NCI-H1105 treated with DMSO at 0.1 percent for 48 hours (cell line): ENCODE data around the gene RNU6-1.

Experiments
- DNase-seq: peaks from one replicate; lab custom pipeline; 2025; lab: John Stamatoyannopoulos, UW

Gene RNU6-1

DNA sequence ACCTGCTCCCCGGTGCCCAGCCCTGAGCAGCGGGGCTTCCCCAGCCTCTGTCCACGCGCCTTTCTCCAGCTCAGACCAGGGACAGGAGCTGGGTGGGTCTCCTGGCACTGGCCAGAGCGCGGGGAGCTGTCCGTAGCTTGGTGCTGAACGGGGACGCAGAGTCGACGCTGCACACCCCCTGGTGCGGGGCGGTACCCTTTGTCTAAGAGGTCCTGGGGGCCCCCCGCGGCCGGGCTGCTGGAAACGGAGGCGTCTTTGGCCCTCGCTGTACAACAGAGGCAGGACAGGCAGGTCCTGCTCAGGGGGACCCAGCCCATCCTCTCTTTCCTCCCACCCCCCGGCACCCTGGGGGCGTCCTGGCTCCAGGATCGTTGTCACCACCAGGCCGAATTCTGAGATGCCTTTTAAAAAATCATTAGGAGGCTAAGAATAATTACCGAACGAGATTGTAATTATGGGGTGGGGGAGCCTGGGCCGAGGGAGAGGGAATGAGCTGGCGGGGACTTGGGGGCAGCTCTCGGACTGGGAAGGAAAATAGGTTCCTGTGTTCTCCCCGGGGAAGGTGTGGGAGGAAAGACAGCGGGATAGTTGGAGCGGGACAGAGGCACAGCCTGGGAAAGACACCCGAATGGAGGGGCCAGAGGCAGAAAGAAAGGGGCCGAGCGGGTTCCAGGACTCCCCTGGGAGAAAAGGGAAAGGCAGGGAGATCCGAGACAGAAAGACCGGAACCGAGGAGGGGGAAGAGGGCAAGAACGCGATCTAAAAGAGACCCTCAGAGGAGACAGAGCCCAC is 18.7 kb downstream of the RNU6-1 start:
- no peak for DNase-seq

DNA sequence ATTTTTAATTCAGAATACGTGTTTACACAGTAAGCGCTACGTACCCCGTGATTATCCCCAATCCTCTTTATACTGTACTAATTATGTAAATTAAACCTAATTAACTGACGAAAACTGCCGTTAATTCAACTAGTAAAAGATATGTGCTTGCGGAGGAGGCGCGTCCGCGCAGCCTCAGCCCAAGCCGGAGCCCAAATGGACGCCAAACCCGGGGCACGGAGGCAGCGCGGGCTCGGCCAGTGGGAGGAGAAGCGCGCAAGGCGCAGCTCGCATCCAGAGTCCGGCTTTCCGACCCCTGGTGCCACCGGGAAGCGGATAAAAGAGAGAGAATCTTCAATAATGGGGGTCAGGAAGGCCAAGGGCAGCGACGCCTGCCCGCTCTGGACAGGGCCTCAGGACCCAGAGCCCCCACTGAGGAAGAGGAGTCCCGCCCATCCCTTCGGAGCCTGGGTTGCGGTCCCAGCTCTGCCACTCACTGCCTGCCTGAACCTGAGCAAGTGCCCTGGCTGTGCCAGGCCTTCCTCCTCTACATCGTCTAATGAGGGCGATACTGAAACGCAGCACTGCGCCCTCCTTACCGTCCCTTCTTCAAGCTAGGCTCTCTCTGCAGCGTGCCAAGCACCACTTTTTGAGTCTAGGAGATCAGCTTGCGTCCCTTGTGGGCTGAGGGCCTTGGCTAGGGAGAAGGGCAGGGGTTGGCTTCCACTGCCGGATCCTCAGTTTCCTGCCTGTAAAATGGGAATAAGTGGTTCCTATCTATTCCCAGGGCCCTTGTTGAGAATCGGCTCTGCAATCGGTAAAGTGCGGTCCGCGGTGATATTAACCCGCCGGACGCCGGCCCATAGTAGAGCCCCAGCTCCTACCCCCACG is 19.5 kb downstream of the RNU6-1 start:
- no peak for DNase-seq

DNA sequence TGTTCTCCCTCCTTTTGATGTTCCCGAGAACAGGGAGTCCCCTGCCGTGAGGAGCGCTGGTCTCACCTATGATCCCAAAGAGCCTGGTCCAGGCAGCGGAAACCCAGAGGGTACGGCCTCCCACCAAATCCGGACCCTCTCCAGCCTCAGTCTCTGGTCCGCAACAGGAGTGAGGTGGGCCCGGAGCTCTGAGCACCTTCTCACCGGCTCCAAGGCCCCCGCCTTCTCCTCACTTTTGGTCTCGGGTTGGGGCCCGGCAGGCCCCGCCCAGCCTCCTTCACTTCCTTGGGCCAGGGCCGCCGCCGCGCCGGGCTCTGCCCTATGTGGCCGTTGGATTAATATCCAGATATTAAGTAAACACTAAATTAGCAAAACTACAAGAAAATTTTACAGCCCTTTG is 20.2 kb downstream of the RNU6-1 start:
- DNase-seq = no peak

- no peak for DNase-seq
Measured at GRCh38 chr15:67818464-67818863, 21.4 kb downstream of the RNU6-1 start.

GRCh38 chr15:67816668-67817067 is 23.2 kb downstream of the RNU6-1 start:
- no peak for DNase-seq

DNA sequence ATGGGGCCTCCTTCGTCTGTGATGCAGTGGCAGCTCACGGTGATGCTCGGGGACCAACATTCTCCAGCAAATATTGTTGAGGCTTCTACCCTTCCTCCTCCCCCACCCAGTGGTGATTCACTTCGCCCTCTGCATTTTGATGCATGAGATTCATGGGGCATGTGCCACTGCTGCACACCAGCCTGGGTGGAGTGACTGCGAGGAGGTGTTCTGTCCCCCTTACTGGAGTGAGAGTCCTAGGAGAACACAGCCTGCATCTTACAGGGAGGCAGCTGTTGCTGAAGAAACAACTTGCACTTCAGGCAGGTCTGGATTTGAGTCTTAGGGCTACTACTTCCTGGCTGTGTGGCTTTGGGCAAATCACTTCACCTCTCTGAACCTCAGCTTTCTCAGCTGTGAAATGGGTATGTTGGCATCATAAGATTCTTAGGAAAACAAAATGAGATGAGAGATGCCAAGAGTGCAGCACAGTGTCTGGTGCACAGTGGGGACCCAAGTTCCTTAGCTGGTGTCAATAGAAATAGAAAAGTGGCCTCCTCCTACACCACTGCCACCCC is 24.7 kb downstream of the RNU6-1 start:
- no peak for DNase-seq

DNA sequence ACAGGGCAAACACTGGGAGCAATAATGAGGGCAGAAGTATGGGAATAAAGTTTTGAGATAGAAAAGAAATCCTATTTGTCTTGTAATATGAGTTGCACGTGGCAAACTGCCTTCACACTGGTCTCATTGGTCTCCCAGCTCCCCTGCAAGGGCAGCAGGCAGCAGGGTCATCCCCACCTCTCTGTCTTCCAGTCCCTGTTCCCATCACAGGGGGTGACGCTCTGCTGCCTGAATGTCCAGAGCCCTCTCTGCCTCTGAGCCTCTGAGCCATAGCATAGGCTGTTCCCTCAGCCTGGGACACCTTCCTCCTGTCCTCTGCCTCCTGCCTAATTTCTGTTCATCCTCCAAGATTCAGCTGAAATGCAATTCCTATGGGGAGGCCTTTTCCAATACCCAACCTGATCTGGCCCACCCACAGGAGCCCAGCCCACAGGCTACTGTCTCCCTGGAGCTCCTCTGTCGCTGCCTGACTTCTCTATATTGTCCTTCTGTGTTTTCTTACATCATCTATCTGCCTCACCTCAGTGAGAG is 26.7 kb downstream of the RNU6-1 start:
- no peak for DNase-seq

- DNase-seq = no peak
Measured at GRCh38 chr15:67812241-67812644, 27.6 kb downstream of the RNU6-1 start.

DNA sequence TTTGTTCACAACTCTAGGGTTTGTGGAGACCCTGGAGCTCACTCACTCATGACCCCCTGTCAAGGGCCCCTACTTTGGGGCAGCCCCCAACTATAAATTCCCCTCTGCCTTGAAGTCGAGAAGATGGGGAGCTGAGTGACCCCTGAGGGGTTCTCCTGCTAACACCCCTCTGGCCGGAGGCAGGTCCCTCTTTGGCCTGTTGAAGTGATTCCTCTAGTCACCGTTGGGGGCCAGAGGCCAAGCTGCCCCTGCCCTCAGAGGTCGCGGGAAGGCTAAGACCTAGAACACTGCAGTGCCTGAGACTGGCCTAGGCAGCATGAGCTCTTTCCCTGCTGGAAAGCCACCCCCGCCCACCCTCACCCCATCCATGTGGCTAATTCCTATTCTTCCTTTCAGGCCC is 30.0 kb downstream of the RNU6-1 start:
- no peak for DNase-seq

DNA sequence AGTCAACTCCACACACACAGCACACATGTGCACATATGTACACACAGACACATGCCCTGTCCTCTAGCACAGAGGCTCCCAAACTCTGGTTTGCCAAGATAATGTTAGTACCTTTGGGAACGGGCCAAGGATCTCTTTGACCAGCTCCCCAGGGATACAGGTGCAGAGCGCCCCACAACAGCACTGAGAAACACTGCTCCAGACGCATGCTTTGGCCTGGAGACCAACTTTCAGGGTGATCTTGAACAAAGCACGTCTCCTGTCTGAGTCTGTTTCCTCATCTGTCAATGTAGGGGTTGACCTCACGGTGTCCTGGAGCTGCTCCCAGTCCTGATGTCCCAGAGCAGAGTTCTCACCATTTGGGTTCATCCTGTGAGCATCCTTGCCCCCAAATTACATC is 30.4 kb downstream of the RNU6-1 start:
- no peak for DNase-seq

DNA sequence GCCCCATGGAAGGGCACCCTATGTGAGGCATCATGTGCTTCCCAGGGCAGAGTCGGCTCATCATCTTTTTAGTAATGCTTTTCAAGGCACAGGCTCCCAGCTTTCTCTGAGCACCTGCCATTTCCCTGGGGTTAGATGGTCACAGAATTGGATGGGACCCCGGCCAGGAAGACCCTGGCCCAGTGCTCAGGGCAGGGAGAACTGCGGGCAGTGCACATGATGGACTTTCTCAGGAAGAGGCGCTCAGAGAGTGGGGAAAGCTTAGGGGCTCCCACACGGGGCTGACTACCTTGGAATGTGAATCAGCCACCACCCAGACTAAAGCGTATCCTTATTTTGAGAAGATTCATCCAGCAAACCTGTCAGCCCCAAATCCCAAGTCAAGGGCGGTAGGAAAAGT is 31.0 kb downstream of the RNU6-1 start:
- no peak for DNase-seq

DNA sequence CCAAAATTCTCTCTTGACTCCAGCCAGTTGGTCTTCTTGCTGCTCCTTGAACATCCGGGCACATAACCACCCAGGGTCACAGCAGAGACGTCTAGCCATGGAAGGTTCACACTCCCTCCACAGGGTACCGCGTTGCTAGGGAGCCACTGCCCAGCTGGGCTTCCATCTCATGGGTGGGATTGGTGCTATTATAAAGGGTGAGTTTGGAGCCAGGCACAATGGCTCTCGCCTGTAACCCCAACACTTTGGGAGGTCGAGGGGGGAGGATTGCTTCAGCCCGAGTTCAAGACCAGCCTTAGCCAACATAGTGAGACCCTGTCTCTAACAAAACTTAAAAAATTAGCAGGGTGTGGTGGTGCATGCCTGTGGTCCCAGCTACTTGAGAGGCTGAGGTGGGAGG is 32.0 kb downstream of the RNU6-1 start:
- no peak for DNase-seq

DNA sequence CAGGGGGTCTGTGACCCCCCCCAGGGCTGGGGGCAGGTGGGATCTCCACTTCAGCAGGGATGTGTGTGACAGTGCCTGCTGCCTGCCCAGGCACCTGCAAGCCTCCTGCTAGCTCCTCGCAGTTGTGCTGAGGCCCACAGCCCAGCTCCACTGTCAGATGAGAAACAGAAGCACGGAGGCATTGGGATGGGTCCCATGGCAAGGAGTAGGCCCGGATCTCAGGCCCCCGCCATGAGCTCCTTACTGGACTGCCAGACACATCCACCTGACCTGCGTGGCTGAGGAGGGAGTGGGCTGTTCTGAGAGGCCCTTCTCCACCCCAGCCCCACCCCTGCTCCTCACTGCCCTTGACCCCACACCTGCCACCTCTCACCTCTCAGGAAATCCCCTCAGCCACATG is 32.7 kb downstream of the RNU6-1 start:
- no peak for DNase-seq

GRCh38 chr15:67806536-67806935 is 33.3 kb downstream of the RNU6-1 start:
- no peak for DNase-seq

GRCh38 chr15:67805666-67806516 is 34.0 kb downstream of the RNU6-1 start:
- DNase-seq = no peak

DNA sequence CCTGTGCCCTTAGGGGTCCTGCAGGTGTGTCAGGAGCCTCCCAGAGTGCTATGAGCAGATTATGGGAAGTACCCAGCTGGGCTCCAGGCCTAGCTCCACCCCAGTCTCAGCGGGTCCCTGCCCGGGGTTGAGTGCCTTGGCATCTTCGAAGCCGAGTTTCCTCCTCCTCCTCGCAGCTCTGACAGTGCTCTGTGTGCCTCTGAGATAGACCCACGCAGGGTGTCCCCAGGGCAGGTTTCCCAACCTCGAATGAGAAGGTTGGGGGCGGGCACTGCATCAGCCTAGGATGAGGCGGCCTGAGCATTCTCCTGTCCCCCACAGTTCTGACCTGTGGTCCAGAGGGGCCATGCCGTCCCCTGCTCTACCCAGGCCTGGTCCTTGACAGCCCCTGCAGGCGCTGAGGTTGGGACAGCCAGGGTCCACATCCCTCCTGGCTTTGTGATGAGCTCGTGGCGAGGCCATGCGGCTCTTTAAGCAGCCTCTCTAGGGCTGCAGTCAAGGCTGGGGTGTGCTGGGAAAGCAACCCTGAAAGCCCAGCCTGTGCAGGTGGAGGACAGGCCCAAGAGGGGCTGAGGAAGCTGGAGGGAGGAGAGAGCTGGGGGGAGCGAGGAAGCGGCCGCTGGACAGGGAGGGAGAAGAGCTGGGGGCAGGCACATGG is 34.7 kb downstream of the RNU6-1 start:
- DNase-seq = no peak

DNA sequence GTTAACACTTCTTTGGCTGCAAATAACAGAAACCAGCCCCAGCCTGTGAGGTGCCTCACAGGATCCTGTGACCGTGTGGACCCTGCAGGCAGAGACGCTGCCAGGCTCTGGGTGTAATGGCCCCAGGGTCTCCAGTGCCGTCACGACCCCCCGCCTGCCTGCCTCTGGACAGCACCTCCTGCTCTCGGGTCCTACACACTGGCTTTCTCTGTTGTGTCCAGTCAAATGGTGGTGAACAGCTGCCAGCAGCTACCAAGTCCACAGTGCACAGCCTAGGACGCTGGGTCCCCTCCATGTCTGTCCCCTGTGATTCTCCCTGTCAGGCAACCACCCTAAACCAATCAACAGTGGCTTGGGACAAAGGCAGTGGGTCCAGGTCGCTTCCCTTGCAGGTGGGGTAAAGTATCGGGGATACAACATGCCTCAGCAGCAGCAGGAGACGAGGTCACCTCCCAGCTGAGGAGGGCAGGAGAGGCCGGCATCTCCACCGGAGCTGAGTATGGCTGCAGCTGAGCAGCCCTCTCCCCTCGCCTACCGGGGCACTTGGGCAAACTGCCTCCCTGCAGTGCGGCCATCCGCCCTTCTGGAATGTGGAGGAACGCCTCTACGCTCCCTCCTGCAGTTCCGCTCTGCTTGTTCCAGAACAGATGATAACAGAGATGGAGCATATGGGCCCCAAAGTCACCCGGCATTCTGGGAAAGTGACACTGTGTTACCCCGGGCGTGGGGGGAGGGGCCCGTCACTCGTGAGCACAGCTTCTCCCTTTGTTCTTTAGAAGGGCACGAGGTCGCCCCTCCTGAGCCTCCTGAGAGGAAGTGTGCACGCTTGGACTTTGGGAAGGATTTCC is 35.6 kb downstream of the RNU6-1 start:
- no peak for DNase-seq

- DNase-seq = no peak
Measured at GRCh38 chr15:67803299-67803698, 36.5 kb downstream of the RNU6-1 start.

- DNase-seq = no peak
Measured at GRCh38 chr15:67801926-67802914, 37.6 kb downstream of the RNU6-1 start.
